Activated naive CD8-positive, alpha-beta T cell treated with anti-CD3 and anti-CD28 coated beads, Interleukin-2, amount 10 ng/mL, durations not matched to agents 7 days and 5 days (primary cell): ENCODE data around the gene AKAP9. TPM values are rescaled to one million over a fixed set of nuclear protein-coding genes. Genes with fewer than 3 reads are reported as not detected.
A peak's percentile ranks its signal among the peaks of the same experiment; 100 is the strongest.
"Not testable (repeated sequence)": the region's sequence is repeated elsewhere in the genome, so short reads cannot be mapped to it uniquely, and the experiment has no call there.

ENCODE experiments used
- ATAC-seq: fragments of 150-1000 bp; cut with Tn5 transposase; one replicate; pipeline ENCODE4 v1.10.0; 2021; ENCODE audit warnings: low read depth, moderate library complexity
- POLR2A ChIA-PET: fragments of 350-600 bp; sonication (Branson Sonifier 250); formaldehyde crosslinking; loops from one replicate; lab custom pipeline; 2021; ENCODE audit warnings: antibody characterized with exemption; lab: Charles Lee
- DNase-seq: peaks from one replicate; pipeline ENCODE4 v3.0.0; 2021
- H3K27ac Mint-ChIP-seq: one replicate; pipeline ENCODE4 v1.8.0; 2022; ENCODE audit warnings: mild to moderate bottlenecking, mixed read lengths
- H3K27me3 Mint-ChIP-seq: one replicate; pipeline ENCODE4 v1.8.0; 2022; ENCODE audit warnings: mild to moderate bottlenecking, moderate library complexity, mixed read lengths
- H3K36me3 Mint-ChIP-seq: one replicate; pipeline ENCODE4 v1.8.0; 2021; ENCODE audit warnings: mild to moderate bottlenecking, mixed read lengths
- H3K4me1 Mint-ChIP-seq: one replicate; pipeline ENCODE4 v1.8.0; 2021; ENCODE audit warnings: mixed read lengths
- H3K4me3 Mint-ChIP-seq: one replicate; pipeline ENCODE4 v1.8.0; 2022; ENCODE audit warnings: mild to moderate bottlenecking, moderate library complexity, mixed read lengths
- H3K9me3 Mint-ChIP-seq: one replicate; pipeline ENCODE4 v1.8.0; 2021; ENCODE audit warnings: mixed read lengths
- total RNA-seq, 2 experiments: library from RNA; stranded (reverse); gene quantifications; one replicate each; pipeline ENCODE4 v1.2.3, GENCODE V29; 2021

Gene AKAP9
- total RNA-seq, 2 experiments from 2014 or later: 49.0 to 50.9 TPM

GRCh38 chr7:91916051-91916440, 24.6 kb upstream of the AKAP9 start:
- POLR2A ChIA-PET: no interaction called here
- Mint-ChIP-seq H3K27me3 (peaks cover 13% of the 10 kb centered on the region), H3K36me3 (no peaks in the 10 kb centered on the region), H3K9me3 (no peaks in the 10 kb centered on the region), H3K27ac (no peak overlapping the region), H3K4me1 (peaks cover 11% of the 10 kb centered on the region), H3K4me3 (no peak overlapping the region)
- DNase-seq (no peak), ATAC-seq (no peak)

DNA sequence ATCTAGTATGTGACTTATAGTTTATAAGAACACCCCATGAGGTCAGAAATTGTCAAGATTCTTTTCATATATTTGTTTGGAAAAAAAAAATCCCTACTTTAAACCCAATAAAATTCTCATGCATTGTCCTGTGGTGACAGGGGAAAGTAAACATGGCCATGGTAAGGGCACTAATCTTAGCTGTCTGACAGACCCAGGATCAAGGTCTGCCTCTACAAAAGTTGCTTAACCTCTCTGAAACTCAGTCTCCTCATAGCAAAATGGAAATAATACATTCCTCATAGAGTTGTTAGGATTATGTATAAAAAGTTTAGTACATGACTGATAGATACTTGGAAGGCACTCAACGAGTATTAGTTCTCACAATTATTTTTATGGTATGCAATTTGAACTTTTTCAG, 22.3 kb upstream of the AKAP9 start:
- ATAC-seq (no peak), DNase-seq (no peak)
- Mint-ChIP-seq H3K4me1 (peaks cover 11% of the 10 kb centered on the region), H3K4me3 (no peak overlapping the region), H3K27ac (no peak overlapping the region), H3K27me3 (peaks cover 17% of the 10 kb centered on the region), H3K36me3 (no peaks in the 10 kb centered on the region), H3K9me3 (no peaks in the 10 kb centered on the region)
- POLR2A ChIA-PET: no interaction called here

DNA sequence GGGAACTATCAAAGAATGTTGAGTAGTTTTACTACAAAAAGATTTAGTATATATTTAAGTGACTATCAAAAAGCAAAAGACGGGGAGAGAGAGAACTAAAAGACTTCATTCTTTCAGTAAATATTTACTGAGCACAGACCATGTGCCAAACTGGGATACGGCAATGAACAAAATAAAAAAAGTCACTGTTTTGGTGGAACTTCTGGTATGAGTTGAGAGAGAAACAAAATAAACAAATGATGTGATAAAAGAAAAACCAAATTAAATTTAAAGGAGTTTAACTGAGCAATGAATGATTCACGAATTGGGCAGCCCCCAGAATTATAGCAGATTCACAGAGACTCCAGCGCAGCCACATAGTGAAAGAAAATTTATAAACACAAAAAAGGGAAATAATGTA, 17.8 kb upstream of the AKAP9 start:
- H3K36me3 Mint-ChIP-seq: no peaks in the 10 kb centered on the region
- DNase-seq (no peak), ATAC-seq (no peak)
- no peak overlapping the region for H3K4me3 Mint-ChIP-seq
- H3K27me3 Mint-ChIP-seq: peaks cover 17% of the 10 kb centered on the region
- H3K4me1 Mint-ChIP-seq: no peaks in the 10 kb centered on the region
- no peak overlapping the region for H3K27ac Mint-ChIP-seq
- no peaks in the 10 kb centered on the region for H3K9me3 Mint-ChIP-seq
- POLR2A ChIA-PET: no interaction called here

- Mint-ChIP-seq H3K4me1 (peaks cover 5% of the 10 kb centered on the region), H3K36me3 (no peaks in the 10 kb centered on the region), H3K27me3 (peaks cover 11% of the 10 kb centered on the region), H3K27ac (no peak overlapping the region), H3K9me3 (peaks cover 1% of the 10 kb centered on the region), H3K4me3 (no peak overlapping the region)
- POLR2A ChIA-PET: no interaction called here
- DNase-seq (no peak), ATAC-seq (no peak)
Observed at GRCh38 chr7:91927912-91928311, 12.8 kb upstream of the AKAP9 start.

DNA sequence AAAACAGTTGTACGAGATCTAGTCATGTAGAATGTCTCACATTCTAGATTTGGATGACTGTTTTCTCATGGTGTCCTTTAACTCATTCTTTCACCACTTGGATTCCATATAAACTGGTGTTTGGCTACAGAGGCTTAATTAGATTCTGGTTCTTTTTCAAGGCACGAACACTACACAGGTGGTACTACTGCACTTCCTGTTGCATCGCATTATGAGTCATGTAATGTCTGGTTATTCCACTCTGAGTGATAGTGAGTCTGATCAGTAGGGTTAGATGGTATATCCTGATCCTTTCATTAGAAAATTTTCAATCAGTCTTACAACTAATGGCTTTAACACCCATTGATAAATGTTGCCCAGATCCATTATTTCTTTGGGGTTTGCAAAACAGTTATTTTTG, 11.2 kb upstream of the AKAP9 start:
- H3K27me3 Mint-ChIP-seq: peaks cover 7% of the 10 kb centered on the region
- POLR2A ChIA-PET: no interaction called here
- H3K4me3 Mint-ChIP-seq: no peak overlapping the region
- no peak overlapping the region for H3K27ac Mint-ChIP-seq
- DNase-seq (no peak), ATAC-seq (peak; percentile 56)
- peaks cover 5% of the 10 kb centered on the region for H3K4me1 Mint-ChIP-seq
- no peaks in the 10 kb centered on the region for H3K36me3 Mint-ChIP-seq
- H3K9me3 Mint-ChIP-seq: peaks cover 1% of the 10 kb centered on the region

DNA sequence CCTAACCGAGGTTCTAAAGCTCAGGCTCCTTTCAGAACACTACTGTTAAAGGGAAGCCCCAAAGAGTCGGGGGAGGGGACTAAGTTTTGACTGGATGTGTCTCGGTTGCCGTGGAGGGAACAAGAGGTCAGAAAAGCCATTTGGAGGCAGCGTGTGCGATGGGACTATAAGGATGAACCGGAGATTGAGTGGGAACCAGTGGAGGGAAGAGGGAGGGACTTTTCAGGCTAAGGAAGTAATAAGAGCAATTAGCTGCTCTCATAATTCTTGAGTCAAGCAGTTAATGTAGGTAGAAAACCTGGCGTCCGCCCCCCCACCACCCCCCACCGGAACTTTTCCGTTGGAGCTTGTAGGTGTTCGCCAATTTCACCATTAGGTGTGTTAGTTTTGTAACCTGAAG, 491 bp upstream of the AKAP9 start:
- H3K4me1 Mint-ChIP-seq: peaks cover 21% of the 10 kb centered on the region
- H3K9me3 Mint-ChIP-seq: no peaks in the 10 kb centered on the region
- peaks cover 3% of the 10 kb centered on the region for H3K36me3 Mint-ChIP-seq
- DNase-seq: peak; percentile 35
- H3K27ac Mint-ChIP-seq: peak overlapping the region; percentile 98
- POLR2A ChIA-PET: interaction anchor here (0.6 to 3.6 kb wide), 6 partner anchors 59 to 508 kb away, joined by 3 to 10 read pairs (median 7); partner anchors contain the start of genes ANKIB1, GATAD1 and KRIT1
- H3K27me3 Mint-ChIP-seq: no peaks in the 10 kb centered on the region
- H3K4me3 Mint-ChIP-seq: peak overlapping the region; percentile 97
- ATAC-seq: peak; percentile 5

- ATAC-seq (peak; percentile 12), DNase-seq (peak; percentile 41)
- peaks cover 8% of the 10 kb centered on the region for H3K36me3 Mint-ChIP-seq
- H3K9me3 Mint-ChIP-seq: no peaks in the 10 kb centered on the region
- H3K27me3 Mint-ChIP-seq: no peaks in the 10 kb centered on the region
- POLR2A ChIA-PET: interaction anchor here (1.4 to 3.6 kb wide), 4 partner anchors 61 to 507 kb away, joined by 5 to 10 read pairs (median 9); partner anchors contain the start of genes CYP51A1 and GATAD1
- H3K27ac Mint-ChIP-seq: peak overlapping the region; percentile 98
- H3K4me3 Mint-ChIP-seq: peak overlapping the region; percentile 97
- peaks cover 22% of the 10 kb centered on the region for H3K4me1 Mint-ChIP-seq
Observed at GRCh38 chr7:91941450-91941849, 788 bp downstream of the AKAP9 start.

- POLR2A ChIA-PET: interaction anchor here (0.9 to 3.6 kb wide), 2 partner anchors 62 to 506 kb away, joined by 3 to 10 read pairs; partner anchors contain the start of gene GATAD1
- no peak overlapping the region for H3K27ac Mint-ChIP-seq
Observed at GRCh38 chr7:91942312-91942711, 1.6 kb downstream of the AKAP9 start.

GRCh38 chr7:91944970-91945369, 4.3 kb downstream of the AKAP9 start:
- POLR2A ChIA-PET, H3K4me3 Mint-ChIP-seq, DNase-seq, ATAC-seq, H3K27me3 Mint-ChIP-seq, H3K27ac Mint-ChIP-seq, H3K9me3 Mint-ChIP-seq: not testable (repeated sequence)
- Mint-ChIP-seq H3K4me1 (peaks cover 20% of the 10 kb centered on the region), H3K36me3 (peaks cover 16% of the 10 kb centered on the region)

More at GRCh38 chr7:91942312-91942711, 1.6 kb downstream of the AKAP9 start:
- H3K9me3 Mint-ChIP-seq: no peaks in the 10 kb centered on the region
- H3K36me3 Mint-ChIP-seq: peaks cover 12% of the 10 kb centered on the region
- H3K27me3 Mint-ChIP-seq: no peaks in the 10 kb centered on the region
- peaks cover 23% of the 10 kb centered on the region for H3K4me1 Mint-ChIP-seq
- H3K4me3 Mint-ChIP-seq: peak overlapping the region; percentile 97
- DNase-seq (no peak), ATAC-seq (no peak)

- DNase-seq: no peak
- Mint-ChIP-seq H3K4me1 (peaks cover 18% of the 10 kb centered on the region), H3K27me3 (no peaks in the 10 kb centered on the region), H3K9me3 (no peaks in the 10 kb centered on the region), H3K27ac (no peak overlapping the region), H3K36me3 (peaks cover 15% of the 10 kb centered on the region), H3K4me3 (no peak overlapping the region)
- ATAC-seq: no peak
- POLR2A ChIA-PET: no interaction called here
Observed at GRCh38 chr7:91945476-91945875, 4.8 kb downstream of the AKAP9 start.

GRCh38 chr7:91946549-91946948, 5.9 kb downstream of the AKAP9 start:
- H3K4me3 Mint-ChIP-seq: no peak overlapping the region
- ATAC-seq (no peak), DNase-seq (no peak)
- H3K27me3 Mint-ChIP-seq: no peaks in the 10 kb centered on the region
- H3K36me3 Mint-ChIP-seq: peaks cover 15% of the 10 kb centered on the region
- H3K4me1 Mint-ChIP-seq: peaks cover 15% of the 10 kb centered on the region
- POLR2A ChIA-PET: no interaction called here
- no peak overlapping the region for H3K27ac Mint-ChIP-seq
- H3K9me3 Mint-ChIP-seq: no peaks in the 10 kb centered on the region

GRCh38 chr7:91947948-91948347, 7.3 kb downstream of the AKAP9 start:
- Mint-ChIP-seq H3K27ac (no peak overlapping the region), H3K27me3 (no peaks in the 10 kb centered on the region), H3K4me3 (no peak overlapping the region), H3K9me3 (no peaks in the 10 kb centered on the region), H3K4me1 (peaks cover 10% of the 10 kb centered on the region), H3K36me3 (peaks cover 19% of the 10 kb centered on the region)
- no peak for ATAC-seq
- no peak for DNase-seq
- POLR2A ChIA-PET: no interaction called here

DNA sequence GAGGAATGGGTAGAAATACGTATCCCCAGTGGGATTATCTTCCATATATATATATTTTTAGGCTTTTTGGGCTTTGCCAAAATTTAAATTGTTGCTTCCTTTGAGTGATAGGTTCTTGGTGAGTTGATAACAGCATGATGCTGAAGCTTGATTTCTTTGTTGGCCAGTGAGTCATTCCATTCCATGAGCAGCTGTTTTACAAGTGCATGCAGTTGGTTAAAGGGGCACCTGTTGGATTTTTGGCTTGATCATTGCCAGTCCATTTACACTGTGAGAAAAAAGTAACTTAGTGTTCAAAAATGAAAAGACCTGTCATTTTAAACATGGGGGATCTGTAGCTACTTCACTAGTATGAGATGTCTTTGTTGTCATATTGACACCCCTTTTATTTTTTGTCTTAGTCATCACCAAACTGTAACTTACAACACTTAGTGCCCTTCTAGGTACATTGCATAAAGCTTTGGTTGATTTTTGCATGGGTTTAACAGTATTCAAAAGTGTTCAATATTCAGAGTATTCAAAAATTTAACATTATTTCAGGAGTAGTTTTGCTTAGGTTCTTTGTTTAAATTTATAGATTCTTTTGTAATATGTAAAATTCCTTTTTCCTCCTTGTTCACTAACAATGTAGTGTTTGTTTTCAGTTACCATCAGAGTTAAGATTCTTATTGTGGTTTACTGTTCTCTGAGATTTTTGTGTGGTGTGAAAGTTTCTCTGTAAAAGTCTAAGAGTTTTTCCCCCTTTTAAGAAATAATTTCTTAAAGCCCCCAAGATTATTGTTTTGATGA, 8.8 kb downstream of the AKAP9 start:
- DNase-seq (no peak), ATAC-seq (no peak)
- POLR2A ChIA-PET: no interaction called here
- Mint-ChIP-seq H3K27me3 (no peaks in the 10 kb centered on the region), H3K4me3 (no peak overlapping the region), H3K36me3 (peaks cover 19% of the 10 kb centered on the region), H3K4me1 (peaks cover 11% of the 10 kb centered on the region), H3K27ac (no peak overlapping the region), H3K9me3 (no peaks in the 10 kb centered on the region)

DNA sequence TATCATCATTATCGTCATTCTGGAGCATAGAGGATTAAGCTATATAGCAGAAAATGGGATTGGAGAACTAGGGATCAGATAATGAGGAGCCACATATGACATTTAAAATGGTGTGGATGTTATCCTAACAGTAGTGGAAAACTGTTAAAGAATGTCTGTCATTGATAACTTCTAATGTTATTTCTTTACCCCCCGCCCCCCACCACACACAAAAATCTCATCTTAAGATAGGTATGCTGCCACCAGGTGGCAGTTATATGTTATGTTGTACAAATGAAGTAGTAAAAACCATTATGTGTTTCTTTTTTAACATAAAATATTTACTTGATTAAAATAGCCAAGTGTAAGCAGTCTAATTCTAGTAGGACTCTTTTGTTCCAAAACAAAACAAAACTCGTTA, 13.0 kb downstream of the AKAP9 start:
- POLR2A ChIA-PET: no interaction called here
- Mint-ChIP-seq H3K4me1 (peaks cover 7% of the 10 kb centered on the region), H3K4me3 (no peak overlapping the region), H3K36me3 (peaks cover 4% of the 10 kb centered on the region), H3K27ac (no peak overlapping the region), H3K27me3 (no peaks in the 10 kb centered on the region), H3K9me3 (no peaks in the 10 kb centered on the region)
- ATAC-seq (no peak), DNase-seq (no peak)
